Measurements from ENCODE around the gene PRPSAP1.

The PRPSAP1 gene

DNA sequence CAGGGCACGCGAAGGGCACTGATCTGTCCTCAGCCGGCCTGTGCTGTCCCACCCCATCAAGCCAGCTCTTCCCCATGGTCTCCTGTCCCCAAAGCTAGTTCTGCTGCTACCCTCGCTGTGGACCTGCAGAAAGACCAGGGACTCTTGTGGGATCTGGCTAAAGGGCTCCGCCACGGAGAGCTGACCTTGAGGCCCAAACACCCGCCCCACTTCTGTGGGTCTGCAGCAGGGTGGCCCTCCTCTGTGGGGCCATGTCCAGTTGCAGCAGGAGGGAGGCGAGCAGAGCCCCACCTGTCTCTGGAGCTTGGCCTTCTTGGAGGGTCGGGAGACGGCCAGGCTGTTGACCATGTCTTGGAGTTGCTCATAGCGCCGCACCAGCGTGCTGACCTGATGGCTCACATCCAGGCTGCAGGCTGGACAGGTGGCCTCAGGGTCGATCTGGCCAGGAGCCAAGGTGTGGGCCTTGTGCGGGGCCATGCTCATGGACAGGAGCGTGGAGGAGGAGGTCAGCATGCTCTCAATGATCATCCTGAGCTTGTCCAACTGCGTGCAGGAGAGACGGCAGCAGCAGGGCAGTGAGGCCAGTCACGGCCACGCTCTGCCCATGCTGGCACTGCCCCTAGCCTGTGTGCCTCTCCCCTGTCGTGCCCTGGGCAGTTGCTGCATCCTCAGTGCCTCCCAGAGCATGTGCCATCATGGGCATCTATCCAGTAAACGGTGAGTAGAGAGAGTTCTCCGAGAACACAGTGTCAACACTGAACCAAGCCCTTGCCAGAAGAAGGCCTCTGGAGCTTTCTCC is 71.9 kb downstream of the PRPSAP1 start:
- H3K4me3 ChIP-seq (ENCODE audit: low read depth, low read length): no peak overlapping the region
- H3K27me3 ChIP-seq (ENCODE audit: control insufficient read depth, insufficient read depth, low read length): no peaks in the 10 kb centered on the region
- no peaks in the 10 kb centered on the region for H3K9me3 ChIP-seq (ENCODE audit: control insufficient read depth, insufficient read depth, low read length)
- no peak overlapping the region for H3K27ac ChIP-seq (ENCODE audit: low read depth, low read length)
- no peak overlapping the region for H3K9ac ChIP-seq (ENCODE audit: low read depth, low read length)
- no peaks in the 10 kb centered on the region for H3K36me3 ChIP-seq (ENCODE audit: control insufficient read depth, insufficient read depth, low read length)
- no peaks in the 10 kb centered on the region for H3K4me1 ChIP-seq (ENCODE audit: control insufficient read depth, insufficient read depth, low read length)

DNA sequence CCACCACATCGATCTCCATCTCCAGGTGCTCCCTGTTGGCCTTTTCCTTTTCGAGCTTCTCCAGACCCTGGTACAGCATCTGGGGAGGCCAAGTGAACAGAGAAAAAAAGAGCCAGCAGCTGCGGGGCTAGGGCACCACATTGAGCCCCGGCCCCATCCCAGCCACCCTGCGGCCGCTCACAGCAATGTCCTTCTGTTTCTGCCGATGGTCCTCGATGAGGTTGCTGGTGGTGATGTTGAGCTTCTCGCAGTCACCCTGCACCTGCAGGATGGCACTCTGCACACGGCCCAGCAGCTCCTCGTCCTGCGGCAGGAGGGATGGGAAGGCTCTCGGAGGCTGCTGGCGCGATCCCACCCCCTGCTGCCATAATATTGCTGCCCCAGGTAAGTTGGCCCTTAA is 73.1 kb downstream of the PRPSAP1 start:
- H3K27ac ChIP-seq (ENCODE audit: low read depth, low read length): no peak overlapping the region

DNA sequence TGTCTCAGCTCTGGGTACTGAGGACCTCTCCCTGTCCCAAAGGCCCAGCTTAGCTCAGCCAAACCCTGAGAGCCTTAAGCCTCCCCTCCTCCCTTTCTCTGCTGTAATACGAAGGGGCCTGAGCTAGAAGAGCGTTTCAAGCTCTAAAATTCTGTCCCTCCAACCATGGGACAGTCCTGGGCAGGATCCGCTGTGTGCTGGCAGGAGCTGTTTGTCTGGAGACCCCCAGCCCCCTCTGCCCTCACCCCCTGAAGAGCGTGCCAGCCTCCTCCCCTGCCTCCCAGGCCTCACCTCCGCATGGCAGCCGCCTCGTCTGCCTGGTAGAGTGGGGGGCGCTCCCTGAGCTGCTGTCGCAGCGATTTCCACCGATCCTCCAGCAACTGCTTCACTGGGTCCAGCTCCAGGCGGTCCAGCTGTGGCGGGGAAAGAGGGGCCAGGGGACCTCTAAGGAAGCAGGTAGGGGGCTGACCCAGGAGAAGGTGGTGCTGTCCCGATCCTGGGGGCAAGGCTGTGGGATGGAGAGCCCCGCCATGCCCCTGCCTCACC is 73.9 kb downstream of the PRPSAP1 start:
- H3K9ac ChIP-seq (ENCODE audit: low read depth, low read length): no peak overlapping the region
- no peaks in the 10 kb centered on the region for H3K36me3 ChIP-seq (ENCODE audit: control insufficient read depth, insufficient read depth, low read length)
- no peak overlapping the region for H3K4me3 ChIP-seq (ENCODE audit: low read depth, low read length)
- no peaks in the 10 kb centered on the region for H3K4me1 ChIP-seq (ENCODE audit: control insufficient read depth, insufficient read depth, low read length)
- no peaks in the 10 kb centered on the region for H3K27me3 ChIP-seq (ENCODE audit: control insufficient read depth, insufficient read depth, low read length)
- H3K27ac ChIP-seq (ENCODE audit: low read depth, low read length): no peak overlapping the region
- no peaks in the 10 kb centered on the region for H3K9me3 ChIP-seq (ENCODE audit: control insufficient read depth, insufficient read depth, low read length)

More for the DNA sequence above, 73.1 kb downstream of the PRPSAP1 start:
- Histone ChIP-seq H3K4me1 (ENCODE audit: control insufficient read depth, insufficient read depth, low read length) (no peaks in the 10 kb centered on the region), H3K36me3 (ENCODE audit: control insufficient read depth, insufficient read depth, low read length) (no peaks in the 10 kb centered on the region), H3K9ac (ENCODE audit: low read depth, low read length) (no peak overlapping the region), H3K9me3 (ENCODE audit: control insufficient read depth, insufficient read depth, low read length) (no peaks in the 10 kb centered on the region), H3K4me3 (ENCODE audit: low read depth, low read length) (no peak overlapping the region), H3K27me3 (ENCODE audit: control insufficient read depth, insufficient read depth, low read length) (no peaks in the 10 kb centered on the region)

DNA sequence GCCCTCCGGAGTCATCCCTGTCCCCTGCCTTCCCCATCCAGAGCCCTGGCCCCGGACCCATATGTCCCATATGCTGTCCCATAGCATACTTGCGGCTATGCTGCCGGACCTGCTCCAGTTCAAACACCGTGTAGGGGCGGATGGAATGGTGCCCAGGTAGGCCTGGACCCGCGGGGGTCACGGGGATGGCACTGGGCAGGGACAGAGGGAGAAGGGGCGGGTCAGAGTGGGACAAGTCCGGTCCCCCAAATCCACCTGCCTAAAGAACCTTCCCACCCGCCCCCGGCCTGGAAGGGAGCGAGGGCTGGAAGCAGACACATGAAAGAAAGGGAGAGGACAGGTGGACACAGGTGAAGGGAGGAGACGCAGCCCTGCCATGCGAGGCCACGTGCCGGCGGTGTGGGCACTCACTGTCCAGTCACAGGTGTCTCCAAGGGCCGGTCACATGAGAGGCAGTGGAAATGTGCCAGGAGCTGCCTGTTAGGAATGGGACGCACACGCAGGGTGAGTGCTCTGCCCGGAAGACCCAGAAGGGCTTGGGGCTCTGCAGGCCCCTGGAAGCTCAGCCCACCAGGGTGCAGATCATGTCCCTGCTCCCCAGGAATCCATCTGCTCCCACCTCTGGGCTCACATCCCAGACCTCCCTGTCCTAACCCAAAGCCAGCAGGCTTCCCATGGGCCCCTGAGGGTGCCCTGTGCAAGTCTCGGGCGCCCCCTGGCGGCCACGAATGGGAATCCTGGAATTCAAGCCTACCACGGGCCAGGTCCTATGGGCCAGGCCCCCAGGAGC is 74.6 kb downstream of the PRPSAP1 start:
- Histone ChIP-seq H3K36me3 (ENCODE audit: control insufficient read depth, insufficient read depth, low read length) (no peaks in the 10 kb centered on the region), H3K9me3 (ENCODE audit: control insufficient read depth, insufficient read depth, low read length) (no peaks in the 10 kb centered on the region), H3K4me3 (ENCODE audit: low read depth, low read length) (no peak overlapping the region), H3K27ac (ENCODE audit: low read depth, low read length) (no peak overlapping the region), H3K9ac (ENCODE audit: low read depth, low read length) (no peak overlapping the region), H3K27me3 (ENCODE audit: control insufficient read depth, insufficient read depth, low read length) (no peaks in the 10 kb centered on the region), H3K4me1 (ENCODE audit: control insufficient read depth, insufficient read depth, low read length) (no peaks in the 10 kb centered on the region)

DNA sequence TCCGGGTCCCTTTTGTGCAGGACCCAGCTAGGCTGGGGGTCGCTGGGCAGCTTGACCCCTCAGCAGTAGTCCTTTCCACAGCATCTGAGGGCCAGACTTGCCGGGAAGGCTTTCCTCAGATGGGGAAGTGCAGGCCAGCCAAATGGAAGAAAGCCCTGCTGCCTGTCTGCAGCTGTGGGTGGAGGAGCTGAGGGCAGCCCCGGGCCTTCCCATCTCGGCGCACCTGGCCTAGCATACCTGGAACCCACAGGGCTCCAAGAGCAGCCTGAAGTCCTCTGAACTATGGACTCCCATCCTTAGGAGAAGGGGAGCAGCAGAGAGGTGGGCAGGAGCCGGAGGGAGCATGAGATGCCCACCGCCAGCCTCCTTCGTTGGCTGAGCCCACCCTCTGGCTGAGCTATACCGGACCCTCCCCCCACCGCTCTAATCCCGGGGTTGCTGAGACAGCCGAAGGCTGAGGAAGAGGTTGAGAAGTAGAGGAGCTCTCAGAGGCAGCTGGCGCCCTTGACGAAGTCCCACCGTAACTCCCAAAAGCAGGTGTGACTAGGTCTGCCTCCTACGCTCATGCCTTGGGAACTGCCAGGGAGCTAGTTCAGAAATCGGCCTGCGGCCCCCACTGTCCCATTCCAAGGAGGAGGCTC is 75.3 kb downstream of the PRPSAP1 start:
- Histone ChIP-seq H3K9ac (ENCODE audit: low read depth, low read length) (no peak overlapping the region), H3K27me3 (ENCODE audit: control insufficient read depth, insufficient read depth, low read length) (no peaks in the 10 kb centered on the region), H3K4me1 (ENCODE audit: control insufficient read depth, insufficient read depth, low read length) (no peaks in the 10 kb centered on the region), H3K27ac (ENCODE audit: low read depth, low read length) (no peak overlapping the region), H3K9me3 (ENCODE audit: control insufficient read depth, insufficient read depth, low read length) (no peaks in the 10 kb centered on the region), H3K4me3 (ENCODE audit: low read depth, low read length) (no peak overlapping the region), H3K36me3 (ENCODE audit: control insufficient read depth, insufficient read depth, low read length) (no peaks in the 10 kb centered on the region)

DNA sequence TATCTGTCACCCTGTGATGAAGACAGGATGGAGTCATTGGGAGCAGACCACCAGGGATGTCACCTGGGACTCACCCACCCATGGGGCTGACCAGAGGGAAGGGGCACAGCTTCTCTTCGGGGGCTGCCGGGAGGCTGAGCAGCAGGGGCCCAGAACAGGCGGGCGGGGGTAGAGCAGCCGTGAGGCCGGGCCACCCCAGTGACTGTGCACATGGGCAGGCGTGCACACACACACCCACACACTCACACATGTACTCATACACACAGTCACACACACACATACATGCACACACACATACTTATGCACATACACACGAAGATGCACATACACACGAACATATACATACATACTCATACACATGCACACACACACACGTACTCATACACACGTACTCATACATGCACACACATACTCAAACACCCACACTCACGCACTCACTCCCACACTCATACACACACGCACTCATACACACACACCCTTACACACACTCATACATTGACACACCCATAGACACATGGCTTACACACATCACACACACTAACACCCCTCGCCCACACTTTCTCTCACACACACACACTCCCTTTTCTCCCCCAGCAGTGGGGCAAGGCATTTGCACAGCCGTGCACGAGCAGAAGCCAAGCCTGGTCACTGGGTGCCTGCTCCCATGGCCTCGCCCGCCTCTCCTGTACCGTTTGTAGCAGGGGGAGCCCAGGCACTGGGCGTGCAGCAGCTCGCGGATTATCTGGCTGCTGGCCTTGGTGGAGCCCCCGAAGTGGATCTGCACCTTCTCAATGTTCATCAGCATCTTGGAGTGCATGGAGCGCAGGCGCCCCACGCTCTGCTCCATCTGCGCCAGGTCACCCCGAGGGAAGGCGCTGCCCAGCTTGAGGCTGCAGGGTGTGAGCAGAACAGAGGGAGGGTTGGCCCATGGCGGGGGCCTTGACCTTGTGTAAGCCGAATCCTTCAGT is 76.1 kb downstream of the PRPSAP1 start:
- Histone ChIP-seq H3K36me3 (ENCODE audit: control insufficient read depth, insufficient read depth, low read length) (no peaks in the 10 kb centered on the region), H3K27ac (ENCODE audit: low read depth, low read length) (no peak overlapping the region), H3K9ac (ENCODE audit: low read depth, low read length) (no peak overlapping the region), H3K27me3 (ENCODE audit: control insufficient read depth, insufficient read depth, low read length) (no peaks in the 10 kb centered on the region), H3K9me3 (ENCODE audit: control insufficient read depth, insufficient read depth, low read length) (no peaks in the 10 kb centered on the region), H3K4me1 (ENCODE audit: control insufficient read depth, insufficient read depth, low read length) (no peaks in the 10 kb centered on the region), H3K4me3 (ENCODE audit: low read depth, low read length) (no peak overlapping the region)

DNA sequence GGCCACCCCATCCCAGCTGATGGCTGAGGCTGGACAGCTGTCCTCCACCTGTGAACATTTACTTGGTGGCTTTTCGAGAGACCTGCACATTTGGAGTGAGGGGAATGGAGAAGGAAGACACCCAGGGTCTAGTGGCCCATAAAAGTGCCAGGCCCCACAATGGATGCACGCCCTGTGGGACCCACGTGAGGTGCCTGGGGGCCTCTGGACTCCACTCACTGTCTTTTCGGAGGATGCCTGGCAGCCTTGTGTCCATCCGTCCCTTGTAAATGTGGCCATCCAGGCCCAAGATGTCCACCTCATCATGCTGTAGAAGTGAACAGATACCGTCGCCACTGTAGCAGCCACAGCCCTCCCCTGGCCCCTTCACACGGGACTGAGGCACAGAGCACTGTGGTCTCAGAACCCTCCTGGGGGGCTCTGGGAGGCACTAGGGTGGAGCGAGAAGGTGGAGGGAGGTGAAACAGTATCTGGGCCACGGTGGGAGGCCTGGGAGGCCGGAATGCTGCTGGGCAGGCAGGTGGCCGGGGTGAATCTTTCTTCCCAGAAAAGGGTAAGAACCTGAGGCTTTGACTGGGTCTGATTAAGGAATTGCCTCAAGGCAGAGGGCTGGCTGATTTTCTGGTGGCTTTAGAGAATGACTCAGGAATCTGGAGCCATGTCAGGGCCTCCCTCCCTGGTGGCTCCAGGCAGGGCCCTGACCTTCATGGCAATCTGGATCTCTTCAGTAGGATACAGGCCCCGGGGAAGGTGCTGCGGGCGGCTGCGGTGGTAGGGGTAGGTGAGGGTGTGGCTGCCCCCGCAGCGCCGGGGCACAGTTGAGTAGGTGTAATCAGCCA is 77.0 kb downstream of the PRPSAP1 start:
- no peaks in the 10 kb centered on the region for H3K36me3 ChIP-seq (ENCODE audit: control insufficient read depth, insufficient read depth, low read length)
- no peak overlapping the region for H3K4me3 ChIP-seq (ENCODE audit: low read depth, low read length)
- no peaks in the 10 kb centered on the region for H3K9me3 ChIP-seq (ENCODE audit: control insufficient read depth, insufficient read depth, low read length)
- H3K27me3 ChIP-seq (ENCODE audit: control insufficient read depth, insufficient read depth, low read length): no peaks in the 10 kb centered on the region
- peaks cover 4% of the 10 kb centered on the region for H3K4me1 ChIP-seq (ENCODE audit: control insufficient read depth, insufficient read depth, low read length)
- H3K27ac ChIP-seq (ENCODE audit: low read depth, low read length): no peak overlapping the region
- H3K9ac ChIP-seq (ENCODE audit: low read depth, low read length): no peak overlapping the region

DNA sequence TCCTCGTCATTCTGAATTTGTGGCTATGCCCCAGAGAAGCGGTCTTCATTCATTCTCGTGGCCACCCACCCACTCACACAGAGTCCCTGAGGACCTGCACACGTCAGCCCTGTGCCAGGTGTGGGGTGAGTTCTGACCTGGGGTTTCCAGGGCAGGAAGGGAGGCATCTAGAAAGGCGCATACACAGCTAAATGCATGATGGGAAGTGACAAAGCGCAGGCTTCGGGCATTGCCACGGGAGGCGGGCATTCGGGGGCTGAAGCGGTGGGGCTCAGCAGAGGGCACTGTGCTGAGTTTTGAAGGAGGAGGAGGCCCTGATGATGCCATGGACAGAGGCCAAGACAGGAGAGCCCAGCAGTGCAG is 77.7 kb downstream of the PRPSAP1 start:
- Histone ChIP-seq H3K27ac (ENCODE audit: low read depth, low read length) (no peak overlapping the region), H3K9me3 (ENCODE audit: control insufficient read depth, insufficient read depth, low read length) (no peaks in the 10 kb centered on the region), H3K27me3 (ENCODE audit: control insufficient read depth, insufficient read depth, low read length) (no peaks in the 10 kb centered on the region), H3K4me1 (ENCODE audit: control insufficient read depth, insufficient read depth, low read length) (peaks cover 7% of the 10 kb centered on the region), H3K36me3 (ENCODE audit: control insufficient read depth, insufficient read depth, low read length) (no peaks in the 10 kb centered on the region), H3K4me3 (ENCODE audit: low read depth, low read length) (no peak overlapping the region), H3K9ac (ENCODE audit: low read depth, low read length) (no peak overlapping the region)

DNA sequence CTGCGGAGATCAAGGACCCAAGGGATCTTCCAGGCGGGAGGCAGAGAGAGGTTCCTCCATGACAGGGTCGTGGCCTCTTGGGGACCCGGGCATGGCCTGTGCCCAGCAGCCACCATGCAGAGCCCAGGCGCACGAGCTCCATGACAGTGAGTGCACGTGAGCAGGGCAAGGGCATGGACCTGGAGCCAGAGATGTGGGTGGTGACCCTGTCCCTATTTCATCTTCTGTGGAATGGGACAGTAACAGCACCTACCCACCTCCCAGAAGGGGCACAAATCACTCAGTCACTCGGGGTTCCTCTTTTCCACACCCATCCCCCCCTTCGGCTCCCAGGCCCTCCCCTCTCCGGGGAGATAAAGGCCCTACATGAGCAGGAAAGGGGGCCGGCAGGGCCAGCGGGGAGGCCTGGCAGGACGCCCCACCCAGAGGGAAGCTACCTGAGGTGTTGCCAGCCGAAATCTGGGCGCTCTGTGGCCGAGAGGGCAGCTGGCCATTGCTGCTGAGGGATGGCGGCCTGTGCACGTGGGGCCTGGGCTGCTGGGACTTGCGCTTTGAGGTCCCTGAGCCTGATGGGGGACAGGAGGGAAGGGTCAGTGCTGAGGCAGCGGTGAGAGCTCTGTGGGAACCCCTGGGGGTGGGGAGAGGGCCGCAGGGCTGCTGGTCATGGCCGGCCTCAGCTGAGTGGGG is 78.2 kb downstream of the PRPSAP1 start:
- Histone ChIP-seq H3K4me1 (ENCODE audit: control insufficient read depth, insufficient read depth, low read length) (peaks cover 7% of the 10 kb centered on the region), H3K9me3 (ENCODE audit: control insufficient read depth, insufficient read depth, low read length) (no peaks in the 10 kb centered on the region), H3K27ac (ENCODE audit: low read depth, low read length) (no peak overlapping the region), H3K9ac (ENCODE audit: low read depth, low read length) (no peak overlapping the region), H3K27me3 (ENCODE audit: control insufficient read depth, insufficient read depth, low read length) (no peaks in the 10 kb centered on the region), H3K36me3 (ENCODE audit: control insufficient read depth, insufficient read depth, low read length) (0 out of 2 replicates have a peak, but pooled peaks cover 3% of the 10 kb centered on the region), H3K4me3 (ENCODE audit: low read depth, low read length) (no peak overlapping the region)

Measured in HUES48 (cell line).